GM12875 (cell line): ENCODE data around the gene ZBTB12.
"Not testable (repeated sequence)": the region's sequence is repeated elsewhere in the genome, so short reads cannot be mapped to it uniquely, and the experiment has no call there.

ENCODE experiments used
- H3K4me3 ChIP-seq: one replicate; pipeline ENCODE4 v1.5.1; 2011; ENCODE audit warnings: low read depth, low read length, control low read depth
- TF ChIP-seq, protein P1 (sequence below): IDR thresholded peaks from 2 replicates; pipeline ENCODE4 v1.5.1; 2011; ENCODE audit warnings: low read depth, mild to moderate bottlenecking, control low read depth, inconsistent platforms, low read length, moderate library complexity, borderline replicate concordance; ENCODE audit not compliant: insufficient read depth

Gene ZBTB12

DNA sequence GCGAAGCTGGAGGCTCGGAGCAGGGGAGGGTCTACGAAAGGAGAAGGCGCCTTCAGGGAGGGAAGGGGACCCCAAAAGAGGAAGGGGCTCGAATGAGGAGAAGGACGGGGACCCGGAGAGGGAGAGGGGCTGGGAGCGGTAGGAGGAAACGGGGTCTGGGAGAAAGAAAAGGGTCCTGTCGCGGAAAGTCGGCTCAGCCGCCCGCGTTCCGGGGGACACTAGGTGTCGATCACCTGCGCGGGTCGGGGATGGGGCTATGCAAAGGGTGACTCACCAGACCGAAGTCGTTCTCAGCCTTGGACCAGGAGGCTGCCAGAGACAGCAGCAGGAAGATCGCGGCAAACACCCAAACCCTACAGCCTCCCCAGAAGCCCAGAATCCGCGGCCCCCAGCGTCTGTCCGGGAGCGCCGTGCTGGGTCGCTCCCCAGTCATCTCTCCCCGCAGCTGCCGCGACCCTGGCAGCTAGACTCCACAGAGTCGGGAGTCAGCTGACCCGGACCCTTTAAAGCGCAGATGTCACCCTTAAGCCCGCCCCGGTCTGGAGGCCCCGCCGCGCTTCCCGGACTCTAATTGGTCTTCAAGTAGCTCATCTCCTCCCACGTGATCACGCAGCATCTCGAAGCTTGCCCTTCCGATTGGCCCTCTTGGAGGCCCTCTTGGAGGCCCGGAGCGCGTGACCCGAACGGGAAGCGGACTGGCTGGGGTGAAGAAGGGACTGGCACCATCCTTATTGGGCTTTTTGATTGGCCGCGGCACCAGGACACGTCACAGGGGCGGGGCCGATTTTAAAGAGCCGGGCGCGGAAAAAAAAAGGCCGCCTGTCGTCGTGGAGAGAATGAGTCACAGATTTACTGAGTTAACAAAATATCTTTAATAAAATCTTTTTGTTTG lies 39.3 kb downstream of the ZBTB12 start, which contains the start of gene NEU1:
Gene NEU1, minus strand, starts transcription at position 478 of the 892 bp plus-strand sequence. Its CDS starts 45 bp downstream, at position 433.
- TF ChIP-seq, protein P1, sequence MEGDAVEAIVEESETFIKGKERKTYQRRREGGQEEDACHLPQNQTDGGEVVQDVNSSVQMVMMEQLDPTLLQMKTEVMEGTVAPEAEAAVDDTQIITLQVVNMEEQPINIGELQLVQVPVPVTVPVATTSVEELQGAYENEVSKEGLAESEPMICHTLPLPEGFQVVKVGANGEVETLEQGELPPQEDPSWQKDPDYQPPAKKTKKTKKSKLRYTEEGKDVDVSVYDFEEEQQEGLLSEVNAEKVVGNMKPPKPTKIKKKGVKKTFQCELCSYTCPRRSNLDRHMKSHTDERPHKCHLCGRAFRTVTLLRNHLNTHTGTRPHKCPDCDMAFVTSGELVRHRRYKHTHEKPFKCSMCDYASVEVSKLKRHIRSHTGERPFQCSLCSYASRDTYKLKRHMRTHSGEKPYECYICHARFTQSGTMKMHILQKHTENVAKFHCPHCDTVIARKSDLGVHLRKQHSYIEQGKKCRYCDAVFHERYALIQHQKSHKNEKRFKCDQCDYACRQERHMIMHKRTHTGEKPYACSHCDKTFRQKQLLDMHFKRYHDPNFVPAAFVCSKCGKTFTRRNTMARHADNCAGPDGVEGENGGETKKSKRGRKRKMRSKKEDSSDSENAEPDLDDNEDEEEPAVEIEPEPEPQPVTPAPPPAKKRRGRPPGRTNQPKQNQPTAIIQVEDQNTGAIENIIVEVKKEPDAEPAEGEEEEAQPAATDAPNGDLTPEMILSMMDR: no peak

DNA sequence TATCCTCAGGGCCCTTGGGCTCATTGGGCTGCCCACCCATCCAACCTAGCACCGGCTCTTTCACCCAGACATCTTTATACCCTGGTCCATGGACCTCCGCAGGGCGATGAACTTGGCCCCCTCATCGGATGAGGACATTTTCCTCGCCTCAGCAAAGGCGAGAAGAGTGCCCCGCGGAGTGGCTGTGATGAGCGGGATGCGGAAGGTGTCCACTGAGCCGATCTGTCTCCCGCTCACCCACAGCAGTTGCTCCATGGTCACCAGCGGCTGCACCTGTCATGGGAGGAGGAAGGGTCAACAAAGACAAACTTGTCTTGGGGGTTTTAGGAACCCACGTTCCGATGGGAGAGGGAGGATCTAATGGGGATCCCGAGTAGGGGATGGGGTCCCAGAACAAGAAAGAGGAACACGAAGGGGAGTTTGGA lies 40.0 kb downstream of the ZBTB12 start:
- TF ChIP-seq, protein P1: no peak
- peak overlapping the region; percentile 78 for H3K4me3 ChIP-seq

More for the DNA sequence above, 39.3 kb downstream of the ZBTB12 start, which contains the start of gene NEU1:
- H3K4me3 ChIP-seq: peak within 1 kb of the TSS; percentile 78

DNA sequence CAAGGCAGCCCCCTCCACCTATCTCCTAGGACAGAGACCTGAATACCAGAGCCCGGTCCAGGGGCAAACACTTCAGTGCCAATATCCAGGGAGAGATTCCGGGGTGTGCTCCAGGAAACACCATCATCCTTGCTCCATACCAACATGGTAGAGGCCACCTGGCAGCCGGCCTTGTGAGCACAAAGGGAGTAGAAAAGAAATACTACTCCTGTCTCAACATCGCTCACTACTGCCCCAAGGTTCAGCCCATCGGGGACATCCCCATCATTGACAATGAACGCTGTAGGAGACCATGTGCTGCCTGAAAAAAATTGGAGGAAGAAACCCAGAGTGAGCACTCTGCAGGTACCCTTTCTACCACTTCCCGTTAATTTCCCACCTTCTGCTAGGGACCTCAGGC lies 40.7 kb downstream of the ZBTB12 start:
- H3K4me3 ChIP-seq: no peak overlapping the region
- TF ChIP-seq, protein P1: no peak

DNA sequence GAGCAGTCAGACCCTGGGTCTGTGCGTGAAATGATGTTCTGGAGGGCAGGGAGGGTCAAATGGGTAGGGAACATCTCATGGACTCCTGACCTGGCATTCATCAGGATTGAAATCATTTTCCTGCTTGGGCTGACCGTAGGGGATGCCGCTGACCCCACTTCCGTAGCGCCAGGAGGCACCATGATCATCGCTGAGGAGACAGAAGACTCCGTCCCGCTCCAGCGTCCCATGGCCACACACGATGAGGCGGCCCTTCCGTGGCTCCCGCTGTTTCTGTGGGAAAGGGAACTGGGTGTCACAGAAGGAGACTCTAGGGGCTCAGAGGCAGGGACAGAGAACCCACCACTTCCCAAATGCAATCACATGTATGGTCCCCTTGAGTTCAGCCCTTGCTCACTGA lies 41.5 kb downstream of the ZBTB12 start:
- no peak overlapping the region for H3K4me3 ChIP-seq
- TF ChIP-seq, protein P1: no peak

DNA sequence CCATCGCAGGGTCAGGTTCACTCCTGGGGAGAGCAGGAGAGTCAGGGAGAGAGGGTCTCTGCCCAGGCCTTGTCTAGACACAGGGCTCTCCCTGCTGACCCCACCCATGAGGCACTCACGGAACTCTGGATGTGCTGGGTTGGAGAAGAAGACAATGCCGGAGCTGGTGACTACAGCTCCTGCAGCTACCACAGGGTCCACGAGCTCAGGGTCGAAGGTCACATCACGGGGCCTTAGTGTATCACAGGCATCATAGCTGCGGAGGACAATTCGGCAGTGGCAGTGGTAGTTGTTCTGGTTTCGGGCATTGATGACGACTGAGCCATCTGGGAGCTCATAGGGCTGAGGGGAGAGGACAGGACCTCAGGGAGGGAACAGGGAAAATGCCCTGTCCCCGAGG lies 42.0 kb downstream of the ZBTB12 start:
- TF ChIP-seq, protein P1: no peak
- H3K4me3 ChIP-seq: no peak overlapping the region

DNA sequence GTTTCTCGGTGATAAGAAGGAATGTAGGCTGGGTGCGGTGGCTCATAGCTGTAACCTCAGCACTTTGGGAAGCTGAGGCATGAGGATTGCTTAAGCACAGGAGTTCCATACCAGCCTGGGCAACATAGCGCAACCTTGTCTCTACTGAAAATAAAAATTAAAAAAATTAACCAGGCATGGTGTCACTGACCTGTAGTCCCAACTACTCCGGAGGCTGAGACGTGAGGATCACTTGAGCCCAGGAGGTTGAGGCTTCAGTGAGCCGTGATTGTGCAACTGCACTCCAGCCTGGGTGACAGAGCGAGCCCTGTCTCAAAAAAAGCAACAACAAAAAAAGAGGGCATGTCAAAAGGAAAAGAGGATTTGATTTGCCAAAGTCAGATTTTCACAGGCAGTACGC lies 43.2 kb downstream of the ZBTB12 start:
- TF ChIP-seq, protein P1: no peak
- H3K4me3 ChIP-seq: no peak overlapping the region

DNA sequence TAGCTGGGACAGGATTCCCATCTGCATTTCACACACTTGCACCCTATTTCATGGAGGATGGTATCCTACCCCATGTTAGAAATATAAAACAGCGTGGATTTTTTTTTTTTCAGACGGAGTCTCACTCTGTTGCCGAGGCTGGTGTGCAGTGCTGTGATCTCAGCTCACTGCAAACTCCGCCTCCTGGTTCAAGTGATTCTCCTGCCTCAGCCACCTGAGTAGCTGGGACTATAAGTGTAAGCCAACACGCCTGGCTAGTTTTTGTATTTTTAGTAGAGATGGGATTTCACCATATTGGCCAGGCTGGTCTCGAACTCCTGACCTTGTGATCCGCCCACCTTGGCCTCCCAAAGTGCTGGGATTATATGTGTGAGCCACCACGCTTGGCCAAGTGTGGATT lies 44.1 kb downstream of the ZBTB12 start:
- H3K4me3 ChIP-seq: not testable (repeated sequence)

DNA sequence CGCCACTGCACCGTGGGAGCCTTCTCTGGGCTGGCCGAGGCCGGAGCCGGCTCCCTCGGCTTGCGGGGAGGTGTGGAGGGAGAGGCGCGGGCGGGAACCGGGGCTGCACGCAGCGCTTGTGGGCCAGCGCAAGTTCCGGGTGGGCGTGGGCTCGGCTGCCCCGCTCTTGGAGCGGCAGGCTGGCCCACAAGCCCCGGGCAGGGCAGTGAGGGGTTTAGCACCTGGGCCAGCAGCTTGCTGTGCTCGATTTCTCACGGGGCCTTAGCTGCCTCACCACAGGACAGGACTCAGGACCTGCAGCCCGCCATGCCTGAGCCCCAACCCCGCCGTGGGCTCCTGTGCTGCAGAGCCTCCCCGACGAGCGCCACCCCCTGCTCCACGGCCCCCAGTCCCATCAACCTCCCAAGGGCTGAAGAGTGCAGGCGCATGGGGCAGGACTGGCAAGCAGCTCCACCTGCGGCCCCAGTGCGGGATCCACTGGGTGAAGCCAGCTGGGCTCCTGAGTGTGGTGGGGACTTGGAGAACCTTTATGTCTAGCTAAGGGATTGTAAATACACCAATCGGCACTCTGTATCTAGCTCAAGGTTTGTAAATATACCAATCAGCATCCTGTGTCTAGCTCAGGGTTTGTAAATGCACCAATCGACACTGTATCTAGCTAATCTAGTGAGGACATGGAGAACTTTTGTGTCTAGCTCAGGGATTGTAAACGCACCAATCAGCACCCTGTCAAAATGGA lies 49.7 kb downstream of the ZBTB12 start:
- not testable (repeated sequence) for H3K4me3 ChIP-seq
